PFSK-1 (cell line): ENCODE measurements around the gene DSG1.

ENCODE experiments used
- FOXP2 ChIP-seq: optimal IDR thresholded peaks from 2 replicates; pipeline ENCODE3; 2011; ENCODE audit warnings: borderline replicate concordance, control low read depth, inconsistent platforms; ENCODE audit not compliant: insufficient read depth; ENCODE audit errors: extremely low read length, extremely low read depth
- POLR2AphosphoS5 ChIP-seq: IDR thresholded peaks from 2 replicates; pipeline ENCODE4 v1.6.1; 2012; ENCODE audit warnings: low read depth, mild to moderate bottlenecking, control low read depth, low read length, moderate library complexity
- SIN3A ChIP-seq: IDR thresholded peaks from 2 replicates; pipeline ENCODE4 v1.6.1; 2012; ENCODE audit warnings: mild to moderate bottlenecking, low read length, moderate library complexity, borderline replicate concordance; ENCODE audit not compliant: insufficient read depth
- TAF1 ChIP-seq: IDR thresholded peaks from 2 replicates; pipeline ENCODE4 v1.6.1; 2012; ENCODE audit warnings: low read length, control low read depth, borderline replicate concordance; ENCODE audit not compliant: insufficient read depth
- TF ChIP-seq, protein P1 (sequence below), 2 experiments: IDR thresholded peaks; 2 replicates each; pipeline versions ENCODE4 v1.6.1 to v1.8.0; 2011 to 2012; ENCODE audit warnings: low read depth in 2 of 2, low read length in 2 of 2, control low read depth in 1 of 2, inconsistent platforms in 1 of 2, mild to moderate bottlenecking in 1 of 2, moderate library complexity in 1 of 2; ENCODE audit not compliant: insufficient read depth in 1 of 2

DNA sequence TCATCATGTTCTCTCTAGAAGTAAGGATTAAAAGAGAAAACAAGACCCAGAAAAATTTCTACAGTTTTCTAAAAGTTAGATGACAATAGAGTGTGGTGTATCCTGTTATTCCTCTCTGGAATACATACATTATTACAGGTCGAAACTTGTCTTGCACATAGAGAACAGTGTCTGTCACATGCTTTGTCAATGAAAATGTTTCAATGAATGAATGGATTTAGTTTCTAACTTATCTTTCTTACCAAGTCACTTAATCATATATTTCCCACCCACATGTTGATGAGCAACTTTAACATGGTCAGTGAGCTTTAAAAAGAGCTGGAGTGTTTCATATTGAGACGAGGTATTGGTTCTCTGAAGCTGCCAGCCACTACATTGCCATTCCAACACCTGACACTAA, 63.0 kb downstream of the DSG1 start:
- no peak for TF ChIP-seq POLR2AphosphoS5
- TF ChIP-seq TAF1: no peak
- TF ChIP-seq SIN3A: no peak
- TF ChIP-seq, protein P1, sequence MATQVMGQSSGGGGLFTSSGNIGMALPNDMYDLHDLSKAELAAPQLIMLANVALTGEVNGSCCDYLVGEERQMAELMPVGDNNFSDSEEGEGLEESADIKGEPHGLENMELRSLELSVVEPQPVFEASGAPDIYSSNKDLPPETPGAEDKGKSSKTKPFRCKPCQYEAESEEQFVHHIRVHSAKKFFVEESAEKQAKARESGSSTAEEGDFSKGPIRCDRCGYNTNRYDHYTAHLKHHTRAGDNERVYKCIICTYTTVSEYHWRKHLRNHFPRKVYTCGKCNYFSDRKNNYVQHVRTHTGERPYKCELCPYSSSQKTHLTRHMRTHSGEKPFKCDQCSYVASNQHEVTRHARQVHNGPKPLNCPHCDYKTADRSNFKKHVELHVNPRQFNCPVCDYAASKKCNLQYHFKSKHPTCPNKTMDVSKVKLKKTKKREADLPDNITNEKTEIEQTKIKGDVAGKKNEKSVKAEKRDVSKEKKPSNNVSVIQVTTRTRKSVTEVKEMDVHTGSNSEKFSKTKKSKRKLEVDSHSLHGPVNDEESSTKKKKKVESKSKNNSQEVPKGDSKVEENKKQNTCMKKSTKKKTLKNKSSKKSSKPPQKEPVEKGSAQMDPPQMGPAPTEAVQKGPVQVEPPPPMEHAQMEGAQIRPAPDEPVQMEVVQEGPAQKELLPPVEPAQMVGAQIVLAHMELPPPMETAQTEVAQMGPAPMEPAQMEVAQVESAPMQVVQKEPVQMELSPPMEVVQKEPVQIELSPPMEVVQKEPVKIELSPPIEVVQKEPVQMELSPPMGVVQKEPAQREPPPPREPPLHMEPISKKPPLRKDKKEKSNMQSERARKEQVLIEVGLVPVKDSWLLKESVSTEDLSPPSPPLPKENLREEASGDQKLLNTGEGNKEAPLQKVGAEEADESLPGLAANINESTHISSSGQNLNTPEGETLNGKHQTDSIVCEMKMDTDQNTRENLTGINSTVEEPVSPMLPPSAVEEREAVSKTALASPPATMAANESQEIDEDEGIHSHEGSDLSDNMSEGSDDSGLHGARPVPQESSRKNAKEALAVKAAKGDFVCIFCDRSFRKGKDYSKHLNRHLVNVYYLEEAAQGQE (IDR thresholded peaks at IDR 0.05; ENCODE audit: insufficient read depth in 1 of 2, low read depth in 2 of 2, low read length in 2 of 2): no peak
- TF ChIP-seq FOXP2: no peak
